ENCODE results near the gene CBLN3.

Gene CBLN3

GRCh38 chr14:24430143-24430681 lies 744 bp upstream of the CBLN3 start:
- peak overlapping the region; percentile 84 for H3K9ac ChIP-seq (ENCODE audit: low read depth, low read length, poor library complexity)
- H3K79me1 ChIP-seq (ENCODE audit: low read depth, low read length) = peaks cover 11% of the 10 kb centered on the region
- peak overlapping the region; percentile 90 for H3K18ac ChIP-seq (ENCODE audit: low read length)
- H3K14ac ChIP-seq (ENCODE audit: low read length) = peak overlapping the region; percentile 17
- H3K36me3 ChIP-seq (replicated peaks in 1 of 2; ENCODE audit: control insufficient read depth in 2 of 2, insufficient read depth in 2 of 2, low read length in 2 of 2) = peaks cover 11 to 29% of the 10 kb centered on the region in 2 donors
- no peak overlapping the region for H2BK12ac ChIP-seq (ENCODE audit: low read length)
- peaks cover 0 to 17% (median 3%) of the 10 kb centered on the region in 3 experiments for H3K27me3 ChIP-seq (ENCODE audit: control insufficient read depth in 3 of 3, insufficient read depth in 3 of 3, low read depth in 1 of 3, low read length in 3 of 3)
- H2BK15ac ChIP-seq (ENCODE audit: low read length) = no peak overlapping the region
- H3K27ac ChIP-seq (replicated peaks; ENCODE audit: low read length) = no peak overlapping the region
- H2AK5ac ChIP-seq (ENCODE audit: low read depth, low read length) = peak overlapping the region; percentile 42
- peaks cover 9% of the 10 kb centered on the region in 2 donors for H3K4me1 ChIP-seq (ENCODE audit: control insufficient read depth in 2 of 2, insufficient read depth in 1 of 2, low read depth in 1 of 2, low read length in 2 of 2)
- no peak overlapping the region for H4K91ac ChIP-seq (ENCODE audit: low read depth, low read length, poor library complexity)
- DNase-seq (ENCODE audit: low spot score) = peak; percentile 42
- peak overlapping the region; percentile 74 for H3K4me2 ChIP-seq (ENCODE audit: insufficient read depth, low read length, poor library complexity, severe bottlenecking)
- H3K9me3 ChIP-seq (replicated peaks in 1 of 2; ENCODE audit: control insufficient read depth in 2 of 2, insufficient read depth in 1 of 2, low read depth in 1 of 2, low read length in 2 of 2) = no peaks in the 10 kb centered on the region
- H2BK120ac ChIP-seq (ENCODE audit: low read depth, low read length) = no peak overlapping the region
- no CpG with 5 or more reads among the region's 28 CpGs for WGBS, 2 donors (ENCODE audit: extremely low coverage in 2 of 2, insufficient read length in 2 of 2, insufficient replicate concordance in 1 of 2)
- no peak overlapping the region for H3K4ac ChIP-seq (ENCODE audit: low read length)
- H2BK5ac ChIP-seq (ENCODE audit: low read length) = peak overlapping the region; percentile 19
- H3K23ac ChIP-seq (ENCODE audit: low read depth, low read length, poor library complexity) = peak overlapping the region; percentile 38
- H2AFZ ChIP-seq (ENCODE audit: low read length) = peak overlapping the region; percentile 80
- no peak overlapping the region for H4K8ac ChIP-seq (ENCODE audit: low read depth, low read length)
- H3K4me3 ChIP-seq (ENCODE audit: low read length in 2 of 2) = peak overlapping the region; percentile 71 to 74

GRCh38 chr14:24428628-24429394 lies 657 bp downstream of the CBLN3 start:
- Histone ChIP-seq H3K23ac (ENCODE audit: low read depth, low read length, poor library complexity) (peak overlapping the region; percentile 60), H4K91ac (ENCODE audit: low read depth, low read length, poor library complexity) (no peak overlapping the region), H2AK5ac (ENCODE audit: low read depth, low read length) (peak overlapping the region; percentile 64), H3K4ac (ENCODE audit: low read length) (peak overlapping the region; percentile 60), H2BK120ac (ENCODE audit: low read depth, low read length) (no peak overlapping the region), H3K4me3 (ENCODE audit: low read length in 2 of 2) (peak overlapping the region in 1 of 2 donors; percentile 71), H2BK12ac (ENCODE audit: low read length) (peak overlapping the region; percentile 67), H3K9me3 (replicated peaks in 1 of 2; ENCODE audit: control insufficient read depth in 2 of 2, insufficient read depth in 1 of 2, low read depth in 1 of 2, low read length in 2 of 2) (no peaks in the 10 kb centered on the region), H3K4me1 (ENCODE audit: control insufficient read depth in 2 of 2, insufficient read depth in 1 of 2, low read depth in 1 of 2, low read length in 2 of 2) (peaks cover 9% of the 10 kb centered on the region in 2 donors), H3K79me1 (ENCODE audit: low read depth, low read length) (peaks cover 11% of the 10 kb centered on the region), H3K27me3 (ENCODE audit: control insufficient read depth in 3 of 3, insufficient read depth in 3 of 3, low read depth in 1 of 3, low read length in 3 of 3) (peaks cover 0 to 29% (median 3%) of the 10 kb centered on the region in 3 experiments), H2BK5ac (ENCODE audit: low read length) (no peak overlapping the region), H3K9ac (ENCODE audit: low read depth, low read length, poor library complexity) (peak overlapping the region; percentile 53), H4K8ac (ENCODE audit: low read depth, low read length) (no peak overlapping the region), H3K36me3 (replicated peaks in 1 of 2; ENCODE audit: control insufficient read depth in 2 of 2, insufficient read depth in 2 of 2, low read length in 2 of 2) (peaks cover 9 to 25% of the 10 kb centered on the region in 2 donors), H2AFZ (ENCODE audit: low read length) (peak overlapping the region; percentile 80), H2BK15ac (ENCODE audit: low read length) (peak overlapping the region; percentile 17), H3K27ac (replicated peaks; ENCODE audit: low read length) (no peak overlapping the region), H3K4me2 (ENCODE audit: insufficient read depth, low read length, poor library complexity, severe bottlenecking) (no peak overlapping the region), H3K14ac (ENCODE audit: low read length) (no peak overlapping the region), H3K18ac (ENCODE audit: low read length) (peak overlapping the region; percentile 90)
- no peak for DNase-seq (ENCODE audit: low spot score)
- no CpG with 5 or more reads among the region's 18 CpGs for WGBS, 2 donors (ENCODE audit: extremely low coverage in 2 of 2, insufficient read length in 2 of 2, insufficient replicate concordance in 1 of 2)

GRCh38 chr14:24427537-24428508 lies 1.6 kb downstream of the CBLN3 start:
- Histone ChIP-seq H4K91ac (ENCODE audit: low read depth, low read length, poor library complexity) (no peak overlapping the region), H2BK120ac (ENCODE audit: low read depth, low read length) (no peak overlapping the region), H2AK5ac (ENCODE audit: low read depth, low read length) (peak overlapping the region; percentile 77), H4K8ac (ENCODE audit: low read depth, low read length) (no peak overlapping the region), H3K36me3 (replicated peaks in 1 of 2; ENCODE audit: control insufficient read depth in 2 of 2, insufficient read depth in 2 of 2, low read length in 2 of 2) (peaks cover 7 to 15% of the 10 kb centered on the region in 2 donors), H3K9ac (ENCODE audit: low read depth, low read length, poor library complexity) (no peak overlapping the region), H2BK5ac (ENCODE audit: low read length) (no peak overlapping the region), H3K27ac (replicated peaks; ENCODE audit: low read length) (no peak overlapping the region), H3K4me2 (ENCODE audit: insufficient read depth, low read length, poor library complexity, severe bottlenecking) (no peak overlapping the region), H3K23ac (ENCODE audit: low read depth, low read length, poor library complexity) (no peak overlapping the region), H3K4ac (ENCODE audit: low read length) (no peak overlapping the region), H3K27me3 (ENCODE audit: control insufficient read depth in 3 of 3, insufficient read depth in 3 of 3, low read depth in 1 of 3, low read length in 3 of 3) (peaks cover 0 to 38% (median 3%) of the 10 kb centered on the region in 3 experiments), H2AFZ (ENCODE audit: low read length) (peak overlapping the region; percentile 30), H2BK15ac (ENCODE audit: low read length) (peak overlapping the region; percentile 17), H3K9me3 (replicated peaks in 1 of 2; ENCODE audit: control insufficient read depth in 2 of 2, insufficient read depth in 1 of 2, low read depth in 1 of 2, low read length in 2 of 2) (no peaks in the 10 kb centered on the region), H3K4me1 (ENCODE audit: control insufficient read depth in 2 of 2, insufficient read depth in 1 of 2, low read depth in 1 of 2, low read length in 2 of 2) (peaks cover 9% of the 10 kb centered on the region in 2 donors), H2BK12ac (ENCODE audit: low read length) (no peak overlapping the region), H3K4me3 (ENCODE audit: low read length in 2 of 2) (no peak overlapping the region), H3K14ac (ENCODE audit: low read length) (no peak overlapping the region), H3K18ac (ENCODE audit: low read length) (peak overlapping the region; percentile 48), H3K79me1 (ENCODE audit: low read depth, low read length) (peaks cover 11% of the 10 kb centered on the region)
- WGBS, 2 donors (ENCODE audit: extremely low coverage in 2 of 2, insufficient read length in 2 of 2, insufficient replicate concordance in 1 of 2) = no CpG with 5 or more reads among the region's 18 CpGs
- no peak for DNase-seq (ENCODE audit: low spot score)

All from neuronal stem cell (in vitro differentiated cells).